Measurements from ENCODE around the gene NECTIN1.
A peak's percentile ranks its signal among the peaks of the same experiment; 100 is the strongest.

NECTIN1 gene

DNA sequence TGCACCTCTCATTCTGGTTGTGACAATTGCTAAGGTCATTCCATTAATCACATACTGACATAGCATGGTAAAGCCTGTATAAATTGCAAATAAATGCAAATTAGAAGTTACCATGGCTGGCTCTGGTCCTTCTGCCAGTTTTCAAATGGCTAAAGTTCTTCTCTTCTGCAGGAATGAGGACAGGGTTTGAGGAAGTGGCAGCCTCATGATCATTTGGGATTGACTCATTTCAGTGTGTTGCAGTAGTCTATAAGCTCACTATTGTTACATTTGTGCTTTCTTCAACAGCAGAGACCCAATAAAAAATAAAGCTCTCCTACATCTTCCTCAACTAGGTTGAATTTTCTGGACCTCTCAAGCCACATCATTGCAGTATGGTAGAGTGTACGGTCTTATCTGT is 60.3 kb downstream of the NECTIN1 start:
- DNase-seq = no peak

DNA sequence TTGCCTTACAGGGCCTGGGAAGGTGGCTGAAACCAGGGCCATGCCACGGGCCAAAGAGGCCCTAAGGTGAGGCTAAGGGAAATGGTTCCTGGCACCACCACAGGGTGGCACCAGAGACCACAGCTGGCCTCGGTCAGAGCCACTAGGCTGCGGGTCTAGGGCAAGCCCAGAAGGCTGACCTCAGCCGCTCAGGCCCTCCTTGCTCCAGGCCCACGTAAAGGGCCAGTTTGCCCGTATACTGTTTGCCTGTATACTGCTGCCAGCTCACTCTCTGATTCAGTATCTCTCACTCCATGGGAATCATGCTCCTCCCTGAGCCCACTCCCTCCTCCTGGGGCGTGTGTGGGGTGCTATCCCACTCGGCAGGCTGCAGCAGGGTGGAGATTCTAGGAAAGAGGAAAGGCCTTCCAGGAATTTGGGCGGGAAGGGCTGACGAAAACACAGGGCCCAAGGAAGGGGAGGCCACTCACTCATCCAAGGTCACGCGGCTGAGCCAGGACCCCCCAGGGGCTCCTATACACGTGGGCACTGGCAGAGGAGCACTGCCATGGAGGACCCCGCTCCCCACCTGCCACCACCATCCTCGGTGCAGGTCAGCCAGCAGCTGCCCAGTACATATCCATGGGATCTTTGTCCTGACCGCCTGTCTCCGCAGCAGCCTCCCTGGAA is 62.4 kb downstream of the NECTIN1 start:
- DNase-seq = no peak

DNA sequence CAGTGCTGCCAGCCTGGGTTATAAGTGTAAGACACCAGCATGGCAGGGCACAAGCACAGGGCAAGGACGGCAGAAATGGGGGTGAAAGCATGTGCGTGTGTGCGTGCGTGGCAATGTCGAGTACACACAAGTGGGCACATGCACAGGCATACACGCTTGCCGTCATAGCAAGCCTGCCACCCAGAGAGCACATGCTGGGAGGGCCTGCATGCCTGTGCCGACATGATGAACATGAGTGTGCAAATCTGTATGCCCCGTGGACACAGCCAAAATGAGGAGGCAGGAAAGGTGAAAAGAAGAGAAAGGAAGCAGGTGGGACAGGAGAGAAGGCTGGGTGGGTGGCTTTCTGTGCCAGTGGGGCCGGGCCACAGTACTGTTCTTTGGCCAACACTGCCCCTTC is 62.9 kb downstream of the NECTIN1 start:
- no peak for DNase-seq

DNA sequence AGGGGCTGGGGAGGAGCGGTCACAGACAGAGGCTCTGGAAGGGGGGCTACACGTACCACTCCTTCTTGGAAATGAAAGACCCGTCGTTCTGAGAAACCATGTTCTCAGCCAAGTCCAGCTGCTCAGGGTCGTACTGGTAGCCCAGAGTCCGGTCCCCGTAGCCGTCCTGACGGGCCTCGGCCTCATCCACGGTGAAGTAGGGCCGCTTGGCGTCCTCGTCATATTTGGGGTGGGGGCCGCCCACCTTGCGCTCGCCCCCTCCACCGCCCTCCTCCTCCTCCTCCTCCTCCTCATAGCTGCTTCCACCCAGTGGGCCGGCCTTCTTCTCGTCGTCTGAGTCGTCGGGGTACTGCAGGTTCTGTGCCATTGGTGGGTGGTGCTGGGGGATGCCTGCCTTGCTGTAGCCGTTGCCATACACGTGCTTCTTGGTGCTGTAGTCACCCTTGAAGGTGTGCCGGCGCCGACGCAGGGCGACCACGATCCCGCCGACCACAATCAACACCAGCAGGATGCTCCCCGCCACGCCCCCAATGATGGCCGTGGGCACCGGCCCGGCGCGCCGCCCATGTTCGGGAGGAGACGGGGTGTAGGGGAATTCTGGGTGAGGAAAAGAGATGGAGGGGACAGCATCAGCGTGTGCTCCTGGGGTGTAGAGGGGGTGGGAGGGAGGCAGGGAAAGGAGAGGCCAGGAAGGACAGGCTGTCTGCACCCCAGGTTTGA is 64.1 kb downstream of the NECTIN1 start:
- DNase-seq = no peak

DNA sequence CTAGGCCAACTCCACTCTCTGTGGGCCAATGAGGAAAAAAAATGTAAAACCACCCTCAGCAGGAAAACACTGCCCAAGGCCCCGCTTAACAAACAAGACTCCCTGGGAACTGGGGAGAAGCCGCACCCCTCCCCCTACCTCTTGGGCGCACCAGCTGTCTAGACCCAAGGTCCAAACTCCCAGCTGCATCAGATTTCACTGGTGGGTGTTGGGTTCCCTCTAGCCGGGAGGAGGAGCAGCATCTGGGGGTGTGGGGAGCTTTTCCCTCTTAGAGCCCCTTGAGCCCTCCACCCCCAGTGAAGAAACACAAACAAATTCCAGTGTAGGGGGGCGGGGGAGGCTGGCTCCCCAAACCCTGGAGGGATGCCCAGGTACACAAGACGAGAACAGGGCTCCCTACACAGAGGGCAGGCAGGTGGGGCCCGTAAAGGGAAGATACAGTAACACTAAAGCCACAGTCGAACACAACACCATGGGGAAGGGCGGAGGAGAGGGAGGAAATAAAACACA is 64.9 kb downstream of the NECTIN1 start:
- peak; percentile 63 for DNase-seq

DNA sequence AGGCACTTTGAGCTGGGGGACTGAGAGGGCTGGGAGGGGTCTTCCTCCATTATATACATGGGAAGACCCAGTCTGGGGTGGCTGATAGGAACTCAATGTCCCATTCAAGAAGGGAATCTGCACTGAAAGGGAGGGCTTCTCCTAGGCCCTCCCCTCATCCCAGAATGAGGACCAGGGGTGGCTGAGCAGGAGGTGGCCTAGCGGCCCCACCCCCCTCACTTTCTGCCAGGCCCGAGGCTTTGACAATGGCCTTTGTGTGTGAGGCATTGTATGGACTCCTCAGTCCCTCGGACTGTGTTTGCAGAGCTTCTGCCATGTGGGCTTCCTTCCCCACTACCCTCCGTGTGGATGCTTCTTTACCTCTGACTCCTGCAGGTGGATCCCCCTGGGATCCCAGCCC is 65.7 kb downstream of the NECTIN1 start:
- DNase-seq = no peak

DNA sequence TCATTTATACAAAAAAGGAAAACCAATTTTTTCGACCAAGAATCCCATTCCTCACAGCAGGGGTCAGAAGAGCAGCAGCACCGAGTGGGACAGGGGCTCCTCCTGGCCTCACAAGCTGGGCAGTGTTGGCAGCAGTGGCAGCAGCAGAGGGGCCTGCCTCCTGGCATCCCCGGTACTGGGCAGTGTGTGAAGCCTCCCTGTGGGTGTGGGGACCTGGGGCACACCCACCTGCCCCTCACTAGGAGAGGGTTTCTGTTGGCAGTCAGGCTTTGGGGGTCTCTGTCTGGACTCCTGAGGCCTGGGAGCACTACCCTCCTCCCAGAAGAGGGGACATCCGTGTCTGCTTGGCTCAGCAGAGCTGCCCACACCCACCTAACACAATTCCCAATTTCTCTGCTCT is 67.8 kb downstream of the NECTIN1 start:
- DNase-seq = no peak

DNA sequence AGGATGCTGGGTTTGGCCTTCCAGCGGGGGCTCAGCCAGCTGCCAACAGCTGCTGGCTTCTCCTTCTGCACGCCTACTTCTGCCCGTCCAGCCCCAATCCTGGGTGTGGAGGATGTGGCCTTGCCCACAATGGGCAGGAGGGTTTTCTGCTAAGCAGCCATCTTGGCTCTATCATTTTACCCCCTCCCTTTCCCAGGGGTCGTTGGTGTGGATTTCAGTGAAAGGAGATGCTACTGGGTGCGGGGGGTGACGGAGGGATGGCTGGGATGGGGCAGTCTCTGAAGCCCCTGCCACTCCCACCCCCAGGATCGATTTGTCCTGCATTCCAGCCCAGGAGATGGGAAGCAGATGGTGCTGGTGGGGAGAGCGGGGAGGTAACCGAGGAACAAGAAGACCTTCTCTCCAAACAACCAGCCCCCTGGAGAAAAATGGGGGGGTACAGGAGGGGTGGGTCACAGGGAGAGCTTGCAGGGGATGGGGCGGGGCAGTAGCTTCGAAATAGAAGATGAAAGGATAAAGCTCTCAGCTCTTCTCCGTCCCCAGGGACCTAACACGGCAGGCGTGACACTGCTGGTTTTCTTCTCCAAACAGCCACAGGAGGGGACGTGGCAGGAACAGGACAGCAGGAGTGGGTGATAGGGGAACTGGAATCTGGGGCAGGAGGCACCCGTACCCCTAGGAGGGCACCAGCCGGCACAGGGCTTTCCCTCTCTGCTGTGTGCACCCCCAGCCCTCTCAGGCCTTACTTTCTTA is 68.9 kb downstream of the NECTIN1 start:
- DNase-seq = no peak

DNA sequence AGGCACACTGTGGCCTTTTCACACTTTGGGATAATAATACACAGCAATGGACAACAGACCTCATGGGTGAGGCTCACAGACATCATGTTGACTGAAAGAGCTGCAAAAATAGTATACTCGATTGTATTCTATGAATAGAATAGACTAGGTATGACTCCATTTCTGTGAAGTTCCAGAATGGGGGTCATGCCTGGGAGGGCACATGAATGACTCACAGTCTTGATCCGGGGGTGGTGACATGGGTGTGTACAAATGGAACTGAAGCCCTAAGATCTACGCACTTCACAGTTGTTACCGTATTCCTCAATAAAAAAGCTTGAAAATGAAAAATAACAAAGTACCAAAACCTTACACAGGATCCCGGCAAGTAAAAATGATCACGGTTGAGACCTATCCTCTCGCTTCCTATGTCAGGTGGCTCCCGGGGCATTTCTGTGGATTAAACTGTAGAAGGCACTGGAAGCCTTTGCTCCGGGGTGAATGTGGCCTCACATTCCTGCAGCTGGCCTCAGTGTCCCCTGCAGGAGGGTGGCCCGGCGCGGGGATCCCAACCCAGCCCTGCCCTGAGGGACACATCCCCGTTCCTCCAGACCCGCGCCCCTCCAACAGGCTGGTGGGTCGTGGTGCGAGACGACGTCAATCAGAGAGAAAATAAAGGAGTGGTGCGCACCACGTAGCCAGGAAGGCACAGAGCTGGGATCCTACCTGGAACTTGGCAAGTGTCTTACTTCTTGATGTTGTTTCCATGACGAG is 75.9 kb downstream of the NECTIN1 start:
- no peak for DNase-seq

DNA sequence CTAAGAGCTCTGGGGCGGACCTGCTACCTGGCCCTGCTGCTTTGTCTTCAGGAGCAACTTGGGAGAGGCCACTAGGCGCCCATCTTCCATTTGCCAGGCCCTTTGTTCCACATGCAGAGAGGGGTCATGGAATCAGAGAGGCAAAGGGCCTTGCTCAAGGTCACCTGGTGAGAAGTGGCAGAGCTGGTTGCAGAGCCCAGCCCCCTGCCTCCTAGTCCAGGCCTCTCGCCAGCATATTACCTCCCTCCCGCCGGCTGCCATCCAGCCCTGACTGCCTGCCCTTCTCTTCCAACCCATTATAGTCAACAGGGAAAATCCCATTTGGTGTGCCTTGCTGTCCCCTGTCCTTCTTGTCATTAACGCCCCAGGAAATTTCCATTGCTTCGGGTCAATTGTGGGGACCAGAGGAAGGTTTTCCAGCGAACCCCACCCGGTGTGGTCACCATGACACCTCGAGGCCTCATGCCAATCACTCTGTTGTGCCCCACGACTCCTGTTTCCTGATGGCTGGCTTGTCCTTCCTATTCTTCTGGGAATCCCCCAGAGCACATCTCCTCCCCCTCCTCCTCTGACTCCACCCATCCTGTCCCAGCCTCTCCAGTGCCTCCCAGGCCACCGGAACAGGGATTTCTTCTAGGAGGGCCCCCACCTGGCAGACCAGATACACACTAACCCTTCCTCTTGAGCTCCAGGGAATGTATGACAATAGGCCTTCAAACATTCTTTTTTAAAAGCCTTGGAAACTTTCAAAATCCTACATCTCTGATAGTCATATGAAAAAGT is 77.0 kb downstream of the NECTIN1 start:
- no peak for DNase-seq

DNA sequence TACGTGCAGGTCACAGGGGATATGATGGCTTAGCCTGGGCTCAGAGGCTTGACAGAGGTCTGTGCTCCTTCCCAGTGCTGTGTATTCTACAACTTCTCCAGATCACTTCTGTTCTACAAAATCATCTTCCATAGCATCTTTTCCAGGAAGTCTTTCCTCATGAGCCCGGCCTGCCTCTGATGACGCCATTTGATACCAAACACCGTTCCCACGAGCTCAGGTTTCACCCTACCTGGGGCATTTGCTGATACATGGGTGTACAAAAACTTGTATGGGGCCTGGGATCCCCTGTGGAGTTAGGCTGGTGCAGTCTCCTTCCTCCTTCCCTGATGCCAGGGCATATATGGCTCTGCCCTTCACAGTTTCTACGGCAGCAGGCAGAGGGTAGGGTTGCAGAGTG is 78.7 kb downstream of the NECTIN1 start:
- no peak for DNase-seq

DNA sequence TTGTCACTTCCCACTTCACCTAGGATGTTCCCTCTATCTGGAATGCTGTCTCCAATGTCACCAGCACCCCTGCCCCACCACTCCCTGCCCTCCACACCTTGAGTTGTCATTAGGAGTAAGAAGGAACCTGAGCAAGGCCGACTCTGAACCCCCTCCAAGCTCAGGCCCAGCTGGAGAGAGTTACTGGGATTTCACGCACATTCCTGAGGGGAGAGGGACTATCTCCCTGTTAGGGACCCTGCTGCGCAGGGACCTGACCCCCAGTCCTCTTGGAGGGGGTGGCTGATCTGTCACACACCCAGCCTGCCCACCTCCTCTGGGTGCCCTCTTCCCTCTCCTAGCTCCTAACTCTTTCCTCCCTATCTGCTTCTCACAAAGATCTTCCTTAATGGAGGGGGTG is 81.7 kb downstream of the NECTIN1 start:
- no peak for DNase-seq

DNA sequence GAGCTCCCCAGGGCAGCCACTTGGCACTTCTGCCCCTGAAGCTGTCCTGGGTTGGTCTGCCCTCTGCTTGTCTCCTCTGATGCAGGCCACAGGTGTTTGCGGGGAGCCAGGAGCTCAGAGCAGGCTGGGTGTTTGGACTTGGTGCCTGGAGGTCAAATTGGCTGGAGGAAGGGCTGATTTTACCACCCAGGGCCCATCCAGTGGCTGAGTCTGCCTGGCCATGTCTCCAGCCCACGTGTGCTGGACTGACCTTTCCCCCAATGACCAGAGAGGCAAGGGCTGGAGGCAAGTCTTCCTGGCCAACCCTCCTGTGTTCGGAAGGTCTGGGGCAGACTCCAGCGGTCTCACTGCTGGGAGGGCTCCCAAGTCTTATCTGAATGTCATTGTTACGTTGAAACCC is 84.0 kb downstream of the NECTIN1 start:
- no peak for DNase-seq

DNA sequence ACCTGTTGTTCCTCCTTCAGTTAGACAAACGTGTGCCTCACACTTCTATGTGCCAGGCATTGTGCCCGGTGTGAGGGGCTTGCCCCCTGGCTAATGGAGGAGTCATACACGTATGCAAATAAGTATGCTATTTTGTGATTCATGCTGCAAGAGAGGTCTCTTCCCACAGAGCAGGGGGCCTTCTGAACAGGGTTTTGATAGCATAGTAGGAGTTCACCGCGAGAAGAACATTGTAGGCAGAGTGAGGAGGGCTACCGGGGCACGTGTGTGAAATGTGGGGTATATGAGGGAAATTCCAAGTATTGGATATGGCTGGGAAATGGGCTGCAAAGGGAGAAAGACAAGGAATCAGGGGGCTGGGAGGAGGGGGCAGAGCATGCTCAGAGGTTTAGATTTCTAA is 84.5 kb downstream of the NECTIN1 start:
- no peak for DNase-seq

DNA sequence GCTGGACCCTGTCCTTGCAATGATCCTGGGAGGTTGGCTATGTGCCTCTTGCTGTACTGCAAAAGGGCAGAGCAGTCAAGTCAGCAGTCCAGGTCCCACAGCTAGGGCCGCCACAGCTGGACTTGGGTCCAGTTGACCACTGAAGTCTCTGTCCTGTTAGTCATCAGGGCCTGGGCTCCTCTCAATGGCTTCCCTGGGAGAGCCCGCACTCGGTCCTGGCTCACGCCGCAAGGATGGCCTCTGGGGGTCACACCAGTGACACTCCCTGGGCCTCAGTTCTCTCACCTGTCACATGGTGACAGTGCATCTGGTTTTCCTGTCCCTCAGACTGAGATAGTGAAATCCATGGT is 85.1 kb downstream of the NECTIN1 start:
- no peak for DNase-seq

DNA sequence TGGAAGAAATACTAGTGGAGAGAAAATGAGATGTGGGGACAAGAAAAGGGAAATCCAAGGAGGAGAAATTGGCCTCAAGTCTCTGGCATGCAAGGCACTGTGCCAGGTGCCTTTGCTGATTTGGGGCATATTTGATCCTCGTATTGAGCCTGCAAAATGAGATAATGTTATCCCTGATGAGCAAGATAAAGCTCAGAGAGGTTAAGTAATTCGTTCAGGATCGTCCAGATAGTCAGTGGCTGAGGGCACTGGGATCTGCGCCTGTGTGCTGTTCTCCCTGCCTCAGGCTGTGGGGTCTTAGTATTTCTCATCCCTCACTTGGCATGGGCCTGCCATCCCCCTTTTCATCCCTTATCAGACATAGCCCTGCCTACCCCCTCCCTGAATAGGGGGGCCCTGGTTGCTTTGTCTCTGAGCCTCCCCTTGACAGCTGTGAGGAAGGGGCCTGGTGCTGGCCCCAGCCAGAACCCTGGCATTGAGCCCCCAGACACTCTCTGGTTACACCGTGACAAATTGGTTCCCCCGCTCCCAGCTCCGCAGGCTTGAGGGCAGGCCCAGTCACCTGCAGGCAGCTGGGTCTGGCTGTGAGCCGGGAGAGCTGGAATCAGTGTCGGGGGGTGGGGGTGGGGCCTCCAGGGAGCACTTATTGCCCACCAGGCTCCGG is 85.7 kb downstream of the NECTIN1 start:
- no peak for DNase-seq

DNA sequence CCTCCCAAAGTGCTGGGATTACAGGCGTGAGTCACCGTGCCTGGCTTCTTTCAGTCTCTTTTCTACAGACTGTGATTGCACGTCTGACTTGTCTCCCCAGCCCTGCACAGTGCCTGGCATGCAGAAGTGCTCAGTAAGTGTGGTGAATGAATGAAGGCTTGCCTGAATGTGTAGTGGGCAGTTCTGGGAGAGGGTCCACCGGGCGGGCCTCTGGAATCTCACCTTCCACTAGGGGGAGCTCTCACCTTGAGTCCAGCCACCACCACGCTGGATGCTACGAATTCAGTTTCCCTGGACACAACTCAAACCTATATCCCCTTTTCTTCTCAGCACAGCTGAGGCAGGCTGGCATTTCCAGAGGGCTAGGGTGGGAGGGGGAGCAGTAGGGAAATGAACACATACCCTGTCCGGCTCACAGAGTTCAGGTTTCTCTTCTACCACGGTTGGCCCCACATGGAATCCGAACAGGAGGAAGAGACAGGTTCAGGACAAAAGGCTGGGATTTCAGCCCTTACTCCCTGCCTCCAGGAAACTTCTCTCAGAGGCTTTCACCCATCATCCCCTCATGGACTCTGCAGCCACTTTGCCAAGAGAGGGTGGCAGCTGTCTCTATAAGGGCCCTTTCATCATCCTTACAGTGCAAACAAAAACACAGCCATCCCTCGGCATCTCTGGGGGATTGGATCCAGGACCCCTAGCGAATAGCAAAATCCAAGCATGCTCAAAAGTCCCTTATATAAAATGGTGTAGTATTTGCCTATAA is 86.8 kb downstream of the NECTIN1 start:
- DNase-seq = no peak

DNA sequence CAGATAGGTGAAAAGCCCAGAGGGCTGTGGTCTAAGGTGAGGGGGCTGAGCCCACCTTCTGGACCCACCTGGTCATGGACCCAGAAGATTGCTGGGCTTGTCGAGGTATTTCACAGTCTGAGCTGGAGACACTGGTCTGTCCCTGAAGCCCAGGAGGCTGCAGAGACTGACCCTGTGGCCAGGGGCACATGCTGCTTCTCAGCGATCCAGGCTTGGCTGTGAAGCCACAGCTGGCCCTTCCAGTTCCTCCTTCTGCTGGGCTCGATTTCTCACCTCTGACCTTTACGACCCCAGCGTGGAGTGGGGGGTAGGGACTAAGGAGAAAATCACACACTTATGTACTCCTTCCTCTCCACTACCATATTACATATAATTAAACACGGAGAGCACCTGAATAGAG is 88.5 kb downstream of the NECTIN1 start:
- DNase-seq = no peak

DNA sequence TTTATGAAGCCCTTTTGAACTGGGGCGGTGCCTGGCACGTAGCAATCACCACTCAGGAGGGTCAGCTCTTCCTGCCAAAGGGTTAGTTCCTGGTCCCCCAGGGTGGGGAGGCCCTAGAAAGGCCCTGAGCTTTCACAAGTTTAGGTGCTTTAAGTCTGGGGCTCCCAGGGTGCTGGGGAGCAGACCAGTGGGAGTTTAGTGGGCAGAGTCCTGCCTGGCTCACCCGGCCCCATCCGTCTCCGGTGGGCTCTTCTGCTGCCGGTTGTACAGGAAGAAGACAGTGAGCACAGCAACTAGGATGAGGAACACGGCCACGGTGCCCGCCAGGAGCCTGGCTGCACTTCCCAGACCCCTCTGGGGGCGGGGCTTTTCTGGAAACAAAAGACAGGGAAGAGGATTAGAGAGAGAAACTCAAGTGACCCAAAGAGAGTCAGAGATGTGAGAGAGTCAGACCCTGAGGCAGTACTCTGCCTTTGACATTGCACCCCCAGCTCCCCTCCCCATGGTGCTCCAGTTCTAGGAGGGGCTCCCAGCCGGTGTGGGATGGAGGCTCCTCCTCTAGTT is 89.3 kb downstream of the NECTIN1 start:
- DNase-seq = no peak

DNA sequence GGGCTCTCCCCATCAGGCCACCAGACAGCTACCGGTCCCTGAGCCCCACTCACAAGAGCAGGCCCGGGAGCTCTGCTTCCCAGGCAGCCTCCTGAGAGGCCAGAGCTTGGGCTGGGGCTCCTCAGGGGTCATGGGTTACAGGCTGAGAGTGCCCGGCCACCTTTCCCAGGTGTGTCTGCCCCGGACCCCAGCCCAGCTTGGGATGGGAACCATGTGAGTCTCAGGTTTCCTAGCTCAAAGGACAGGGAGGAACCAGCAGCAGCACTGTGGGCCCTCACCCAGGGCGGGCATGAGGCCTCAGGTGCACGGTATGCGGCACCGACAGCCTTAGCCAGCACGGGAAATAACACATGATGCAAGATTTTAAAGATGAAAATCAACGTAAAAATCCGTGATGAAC is 90.1 kb downstream of the NECTIN1 start:
- no peak for DNase-seq

DNA sequence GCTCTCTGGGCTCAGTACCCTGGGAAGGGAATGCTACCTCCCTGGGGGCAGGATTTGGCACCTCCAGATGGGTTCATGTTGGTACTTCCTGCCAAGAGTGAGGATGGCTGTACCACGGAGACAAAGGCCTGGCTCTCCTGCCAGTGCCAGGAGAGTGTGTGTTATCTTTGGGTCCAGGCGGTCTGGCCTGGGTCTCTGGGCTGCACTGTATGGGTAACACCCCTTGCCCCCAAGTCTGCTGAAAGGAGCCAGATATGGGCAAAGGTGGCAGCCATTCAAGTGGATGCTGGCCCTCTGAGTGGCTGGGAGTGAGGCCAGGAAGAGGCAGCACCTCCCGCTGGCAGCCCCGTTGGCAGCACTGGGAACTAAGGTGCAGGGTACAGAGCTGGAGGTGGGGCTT is 91.5 kb downstream of the NECTIN1 start:
- DNase-seq = no peak

All from DMS79 (cell line).